22Rv1 (cell line): ENCODE results near the gene GPBAR1.

ENCODE experiments used
- CTCF ChIP-seq: fragments of 450-650 bp; IDR thresholded peaks from 2 replicates; pipeline ENCODE4 v1.5.1; 2017; ENCODE audit warnings: mild to moderate bottlenecking
- ZFX ChIP-seq: fragments of 450-650 bp; IDR thresholded peaks from 2 replicates; pipeline ENCODE4 v1.6.1; 2017; ENCODE audit warnings: antibody characterized with exemption, borderline replicate concordance

DNA sequence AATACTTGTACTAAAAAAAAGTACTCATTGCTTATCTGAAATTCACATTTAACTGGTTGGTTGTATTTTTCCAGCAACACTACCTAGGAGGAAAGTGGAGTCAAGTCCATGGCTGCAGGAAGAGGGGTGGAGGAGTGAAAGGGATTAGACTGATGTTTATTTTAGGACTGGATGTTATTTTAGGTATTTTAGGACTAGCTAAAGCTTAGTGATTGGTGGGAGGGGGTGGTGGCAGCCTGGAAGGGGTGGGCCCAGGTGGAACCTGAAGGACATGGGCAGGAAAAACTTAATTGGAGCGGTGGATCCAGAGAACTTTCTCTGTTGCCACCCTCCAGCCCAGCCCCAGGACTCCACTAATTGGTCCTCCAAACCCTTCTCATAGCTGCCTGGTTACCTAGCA lies 35.4 kb downstream of the GPBAR1 start:
- TF ChIP-seq CTCF (no peak), ZFX (no peak)
